ENCODE results near the gene GABRA5. TPM values are rescaled to one million over a fixed set of nuclear protein-coding genes. Genes with fewer than 3 reads are reported as not detected.

The GABRA5 gene
- total RNA-seq, 1 experiment from 2014 or later, result 4.9 TPM

- H3K36me3 Mint-ChIP-seq (ENCODE audit: insufficient read depth in 1 of 3, low read depth in 3 of 3), result no peaks in the 10 kb centered on the region; a peak in 2 of 7 replicates
- Histone ChIP-seq H2AFZ (ENCODE audit: low read length) (no peak overlapping the region), H2AK5ac (ENCODE audit: insufficient read length, low read length) (no peak overlapping the region), H2BK20ac (ENCODE audit: low read depth, low read length, poor library complexity, severe bottlenecking) (no peak overlapping the region), H2BK5ac (ENCODE audit: insufficient read length, low read length) (no peak overlapping the region), H3K23me2 (ENCODE audit: insufficient read length, low read depth, low read length, poor library complexity, severe bottlenecking) (no peaks in the 10 kb centered on the region), H3K4me1 (ENCODE audit: insufficient read depth, low read length) (no peaks in the 10 kb centered on the region), H3K4me2 (ENCODE audit: insufficient read depth, insufficient read length, low read length) (no peak overlapping the region), H2BK12ac (ENCODE audit: insufficient read length, low read depth, low read length) (no peak overlapping the region), H4K5ac (ENCODE audit: insufficient read length, low read depth, low read length) (no peak overlapping the region), H4K91ac (ENCODE audit: insufficient read length, low read depth, low read length) (no peak overlapping the region), H3K79me2 (ENCODE audit: insufficient read depth, low read length) (no peaks in the 10 kb centered on the region), H3K27me3 (ENCODE audit: insufficient read depth, low read length) (no peaks in the 10 kb centered on the region), H2BK120ac (ENCODE audit: low read depth, low read length, poor library complexity, severe bottlenecking) (no peak overlapping the region), H3K56ac (ENCODE audit: insufficient read length, low read depth, low read length) (no peak overlapping the region), H4K20me1 (ENCODE audit: control insufficient read depth, insufficient read depth, insufficient read length) (no peaks in the 10 kb centered on the region), H3K14ac (ENCODE audit: insufficient read depth, low read length) (no peak overlapping the region), H3K23ac (ENCODE audit: insufficient read length, low read depth, low read length) (no peak overlapping the region), H4K8ac (replicated peaks; ENCODE audit: insufficient read length, low read depth, low read length) (no peak overlapping the region), H3K27ac (ENCODE audit: insufficient read length, low read depth, low read length) (no peak overlapping the region), H3K9me3 (ENCODE audit: control insufficient read depth, low read depth, low read length) (no peaks in the 10 kb centered on the region), H2BK15ac (ENCODE audit: low read depth, low read length) (no peak overlapping the region), H3K79me1 (ENCODE audit: insufficient read depth, low read depth, low read length, poor library complexity, severe bottlenecking) (no peaks in the 10 kb centered on the region), H3K9ac (ENCODE audit: extremely low read depth, insufficient read length, low read length) (no peak overlapping the region), H3K18ac (ENCODE audit: insufficient read length, low read depth, low read length) (no peak overlapping the region), H3T11ph (ENCODE audit: low read length) (no peak overlapping the region), H3K4ac (ENCODE audit: low read depth, low read length) (no peak overlapping the region)
- peaks cover 4 to 6% of the 10 kb centered on the region in 2 experiments for H3K4me1 Mint-ChIP-seq
- peaks cover 2% of the 10 kb centered on the region for H3K27me3 Mint-ChIP-seq (ENCODE audit: low read depth)
- peaks cover 0 to 1% of the 10 kb centered on the region in 2 experiments; a peak in 1 of 5 replicates for H3K9me3 Mint-ChIP-seq
- no peak for DNase-seq
- TF ChIP-seq, protein P1, sequence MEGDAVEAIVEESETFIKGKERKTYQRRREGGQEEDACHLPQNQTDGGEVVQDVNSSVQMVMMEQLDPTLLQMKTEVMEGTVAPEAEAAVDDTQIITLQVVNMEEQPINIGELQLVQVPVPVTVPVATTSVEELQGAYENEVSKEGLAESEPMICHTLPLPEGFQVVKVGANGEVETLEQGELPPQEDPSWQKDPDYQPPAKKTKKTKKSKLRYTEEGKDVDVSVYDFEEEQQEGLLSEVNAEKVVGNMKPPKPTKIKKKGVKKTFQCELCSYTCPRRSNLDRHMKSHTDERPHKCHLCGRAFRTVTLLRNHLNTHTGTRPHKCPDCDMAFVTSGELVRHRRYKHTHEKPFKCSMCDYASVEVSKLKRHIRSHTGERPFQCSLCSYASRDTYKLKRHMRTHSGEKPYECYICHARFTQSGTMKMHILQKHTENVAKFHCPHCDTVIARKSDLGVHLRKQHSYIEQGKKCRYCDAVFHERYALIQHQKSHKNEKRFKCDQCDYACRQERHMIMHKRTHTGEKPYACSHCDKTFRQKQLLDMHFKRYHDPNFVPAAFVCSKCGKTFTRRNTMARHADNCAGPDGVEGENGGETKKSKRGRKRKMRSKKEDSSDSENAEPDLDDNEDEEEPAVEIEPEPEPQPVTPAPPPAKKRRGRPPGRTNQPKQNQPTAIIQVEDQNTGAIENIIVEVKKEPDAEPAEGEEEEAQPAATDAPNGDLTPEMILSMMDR (conservative IDR thresholded peaks at IDR 0.05), result no peak
- no peak overlapping the region for H3K4me3 Mint-ChIP-seq
- H3K27ac Mint-ChIP-seq, result no peak overlapping the region
- no CpG with 5 or more reads among the region's 24 CpGs for WGBS (ENCODE audit: extremely low coverage, insufficient read length, low lambda C conversion rate)
Observed at GRCh38 chr15:26892182-26892518, 25.3 kb downstream of the GABRA5 start.
